ENCODE data around the gene KRTDAP. TPM values are rescaled to one million over a fixed set of nuclear protein-coding genes. Genes with fewer than 3 reads are reported as not detected.

Gene KRTDAP
- total RNA-seq, result 3.1 TPM in 1 of 2 replicates, not detected in the other

GRCh38 chr19:35490364-35490763, at the start of gene KRTDAP:
Gene KRTDAP (minus strand): TSS chr19:35490464. CDS start chr19:35490442, 22 bp downstream.

GRCh38 chr19:35533201-35533821, 43.0 kb upstream of the KRTDAP start, which contains the start of gene GAPDHS:
Gene GAPDHS (plus strand): TSS chr19:35533456. CDS start chr19:35533528, 72 bp downstream.

GRCh38 chr19:35528218-35529038, 38.2 kb upstream of the KRTDAP start, which contains the start of gene SBSN:
Gene SBSN (minus strand): TSS chr19:35528311. CDS start chr19:35528281, 30 bp downstream.

GRCh38 chr19:35513628-35514281, 23.5 kb upstream of the KRTDAP start, which contains the start of gene DMKN:
Gene DMKN (minus strand): TSS chr19:35513649. CDS start chr19:35513475, 174 bp downstream.

GRCh38 chr19:35447606-35448469, 42.4 kb downstream of the KRTDAP start, which contains the start of gene FFAR2:
Gene FFAR2 (plus strand): TSS chr19:35448257. CDS start chr19:35449715, 1,458 bp downstream.

Other genes starting within 250 kb of the KRTDAP start
- 45.0 and 50.6 TPM in 2 replicates for gene LSR, start 241.5 kb downstream of the KRTDAP start, total RNA-seq
- 41.4 and 53.7 TPM in 2 replicates for gene USF2, start 221.5 kb downstream of the KRTDAP start, total RNA-seq
- under 0.01 TPM in 1 of 2 replicates, not detected in the other for gene HAMP, start 207.9 kb downstream of the KRTDAP start, total RNA-seq
- not detected in 2 replicates for gene MAG, start 198.3 kb downstream of the KRTDAP start, total RNA-seq
- not detected in 2 replicates for gene CD22, start 161.3 kb downstream of the KRTDAP start, total RNA-seq
- gene FFAR1, start 142.6 kb downstream of the KRTDAP start, total RNA-seq, result under 0.01 TPM in 1 of 2 replicates, not detected in the other
- gene FFAR3, start 132.0 kb downstream of the KRTDAP start, total RNA-seq, result not detected in 2 replicates
- not detected in 2 replicates for gene GPR42, start 119.4 kb downstream of the KRTDAP start, total RNA-seq
- gene FFAR2, start 42.2 kb downstream of the KRTDAP start, total RNA-seq, result 0.24 TPM in 1 of 2 replicates, not detected in the other
- gene DMKN, start 23.2 kb upstream of the KRTDAP start, total RNA-seq, result 75.0 and 131 TPM in 2 replicates
- 2.3 and 16.6 TPM in 2 replicates for gene SBSN, start 37.8 kb upstream of the KRTDAP start, total RNA-seq
- not detected in 2 replicates for gene GAPDHS, start 43.0 kb upstream of the KRTDAP start, total RNA-seq
- 132 and 141 TPM in 2 replicates for gene TMEM147, start 55.2 kb upstream of the KRTDAP start, total RNA-seq
- not detected in 2 replicates for gene ATP4A, start 73.2 kb upstream of the KRTDAP start, total RNA-seq
- not detected in 2 replicates for gene PMIS2, start 95.7 kb upstream of the KRTDAP start, total RNA-seq
- 3.8 and 7.5 TPM in 2 replicates for gene HAUS5, start 122.3 kb upstream of the KRTDAP start, total RNA-seq
- gene RBM42, start 138.6 kb upstream of the KRTDAP start, total RNA-seq, result 40.9 and 48.0 TPM in 2 replicates
- gene ETV2, start 151.3 kb upstream of the KRTDAP start, total RNA-seq, result not detected in 2 replicates
- gene COX6B1, start 157.9 kb upstream of the KRTDAP start, total RNA-seq, result 309 and 377 TPM in 2 replicates
- not detected in 2 replicates for gene UPK1A, start 176.1 kb upstream of the KRTDAP start, total RNA-seq
- gene ZBTB32, start 214.1 kb upstream of the KRTDAP start, total RNA-seq, result not detected in 2 replicates
- 6.7 and 7.9 TPM in 2 replicates for gene KMT2B, start 227.5 kb upstream of the KRTDAP start, total RNA-seq

All from tracheal epithelial cell (primary cell).